ENCODE results near the gene INSIG1.

GRCh38 chr7:155309021-155309338, 11.3 kb downstream of the INSIG1 start:
- no peak for TF ChIP-seq MAX (IDR thresholded peaks at IDR 0.05; ENCODE audit: insufficient read depth, insufficient read length)
- no peak for TF ChIP-seq POLR2AphosphoS5 (IDR thresholded peaks at IDR 0.05; ENCODE audit: insufficient read depth, low read depth, low read length)
- no peak for TF ChIP-seq EZH2 (IDR thresholded peaks at IDR 0.05; ENCODE audit: borderline replicate concordance, low read depth, low read length, severe bottlenecking)
- TF ChIP-seq JUN (IDR thresholded peaks at IDR 0.05; ENCODE audit: borderline replicate concordance, insufficient read depth, insufficient read length, low read depth): no peak
- no peak for TF ChIP-seq CTCF (IDR thresholded peaks at IDR 0.05; ENCODE audit: extremely low read depth in 1 of 2, insufficient read depth in 1 of 2, low read depth in 1 of 2, low read length in 2 of 2)
- TF ChIP-seq POLR2A (IDR thresholded peaks at IDR 0.05; ENCODE audit: low read depth, low read length): no peak
- no peak for TF ChIP-seq MYC (IDR thresholded peaks at IDR 0.05; ENCODE audit: low read depth, low read length)
